GM19025 (cell line): Measurements from ENCODE around the gene CHPF.
A peak's percentile ranks its signal among the peaks of the same experiment; 100 is the strongest.

ENCODE experiments used
- ATAC-seq: cut with Tn5 transposase; IDR thresholded peaks from one replicate; pipeline ENCODE4 v1.9.1; 2021; ENCODE audit warnings: mild to moderate bottlenecking, low read depth, moderate library complexity; ENCODE audit not compliant: unreplicated experiment

The CHPF gene

GRCh38 chr2:219543596-219544358 is at the start of gene CHPF, which contains the start of gene TMEM198:
Gene CHPF, minus strand, starts transcription at chr2:219543809. Its CDS starts 271 bp downstream, at chr2:219543538.
Gene TMEM198, plus strand, starts transcription at chr2:219544028. Its CDS starts 700 bp downstream, at chr2:219544728.
- peak; percentile 66 for ATAC-seq

- ATAC-seq, result no peak
These were observed 49.5 kb upstream of the CHPF start for GRCh38 chr2:219593154-219593553.

GRCh38 chr2:219592736-219593135 is 49.1 kb upstream of the CHPF start:
- ATAC-seq, result no peak

- ATAC-seq, result no peak
These were observed 47.5 kb upstream of the CHPF start for GRCh38 chr2:219591091-219591490.

GRCh38 chr2:219581346-219581745 is 37.7 kb upstream of the CHPF start:
- ATAC-seq, result no peak

- ATAC-seq, result no peak
These were observed 35.4 kb upstream of the CHPF start for GRCh38 chr2:219578811-219579613.

GRCh38 chr2:219576505-219577388 is 33.1 kb upstream of the CHPF start:
- no peak for ATAC-seq

GRCh38 chr2:219575566-219576504 is 32.2 kb upstream of the CHPF start:
- no peak for ATAC-seq

GRCh38 chr2:219574484-219575311 is 31.1 kb upstream of the CHPF start:
- no peak for ATAC-seq

GRCh38 chr2:219573166-219573565 is 29.6 kb upstream of the CHPF start:
- ATAC-seq, result no peak

GRCh38 chr2:219572237-219573001 is 28.8 kb upstream of the CHPF start, which contains the start of gene INHA:
Gene INHA, plus strand, starts transcription at chr2:219572310. Its CDS starts 65 bp downstream, at chr2:219572375.
- ATAC-seq, result no peak

- ATAC-seq, result no peak
These were observed 28.0 kb upstream of the CHPF start, which contains the start of gene OBSL1 for GRCh38 chr2:219571311-219572236. Gene OBSL1, minus strand, starts transcription at chr2:219571539. Its CDS starts 307 bp downstream, at chr2:219571232.

- ATAC-seq, result no peak
These were observed 27.3 kb upstream of the CHPF start for GRCh38 chr2:219570924-219571310.

GRCh38 chr2:219570194-219570923 is 26.8 kb upstream of the CHPF start:
- no peak for ATAC-seq

- ATAC-seq, result no peak
These were observed 26.0 kb upstream of the CHPF start for GRCh38 chr2:219569635-219570034.

- ATAC-seq, result no peak
These were observed 25.4 kb upstream of the CHPF start for GRCh38 chr2:219569041-219569440.
